GM12878 (cell line): ENCODE measurements around the gene TMPRSS15. TPM values are rescaled to one million over a fixed set of nuclear protein-coding genes. Genes with fewer than 3 reads are reported as not detected.

Source experiments
- ATAC-seq: fragments of 200-7000 bp; cut with Tn5 transposase; 3 replicates; pipeline ENCODE4 v1.9.1; 2020; ENCODE audit warnings: mild to moderate bottlenecking, moderate library complexity
- BruUV-seq: library from RNA; stranded (reverse); fragments of 400-500 nt; replicated peaks from 2 replicates; lab custom pipeline; 2021; lab: Mats Ljungman, UMichigan
- CTCF ChIA-PET: fragments of 300-600 bp; sonication (Branson Sonifier 250); formaldehyde crosslinking; extraction: SDS; loops from one replicate; lab custom pipeline; 2021; ENCODE audit warnings: inconsistent platforms; lab: Yijun Ruan, JAX
- POLR2A ChIA-PET: fragments of 350-600 bp; formaldehyde crosslinking; extraction: SDS; loops from one replicate; lab custom pipeline; 2021; ENCODE audit warnings: inconsistent platforms; lab: Charles Lee
- RAD21 ChIA-PET: fragments of 300-600 bp; sonication (Branson Sonifier 250); formaldehyde crosslinking; loops from one replicate; lab custom pipeline; 2023; ENCODE audit warnings: antibody characterized with exemption; ENCODE audit not compliant: unreplicated experiment; lab: Charles Lee
- SMC1A ChIA-PET: fragments of 300-600 bp; sonication (Branson Sonifier 250); formaldehyde crosslinking; loops from one replicate; lab custom pipeline; 2023; ENCODE audit not compliant: unreplicated experiment, uncharacterized antibody; lab: Charles Lee
- DNase-seq: peaks from one replicate; pipeline ENCODE4 v3.0.0-alpha.2; 2011; ENCODE audit warnings: low read depth, low spot score
- FAIRE-seq: peaks from 3 replicates; lab custom pipeline; 2011; peaks lifted over from hg19 to GRCh38; lab: Jason Lieb, UNC
- H2AFZ ChIP-seq: 2 replicates; pipeline ENCODE4 v1.6.0; 2011; ENCODE audit warnings: low read depth, low read length, control low read depth; ENCODE audit not compliant: control insufficient read depth
- H3K27ac ChIP-seq: 2 replicates; pipeline ENCODE4 v1.5.1; 2011; ENCODE audit warnings: control low read depth; ENCODE audit not compliant: control insufficient read depth, insufficient read depth
- H3K27me3 ChIP-seq, 2 experiments: replicated peaks in 1 of 2; 2 replicates each; pipeline versions ENCODE4 v1.6.0 to v1.6.1; 2011; ENCODE audit warnings: low read length in 1 of 2; ENCODE audit not compliant: control insufficient read depth in 2 of 2, insufficient read depth in 2 of 2
- H3K36me3 ChIP-seq, 2 experiments: 2 replicates each; pipeline ENCODE4 v1.5.1; 2011; ENCODE audit warnings: low read length in 1 of 2; ENCODE audit not compliant: control insufficient read depth in 2 of 2, insufficient read depth in 2 of 2
- H3K4me1 ChIP-seq: 2 replicates; pipeline ENCODE4 v1.6.1; 2011; ENCODE audit warnings: mild to moderate bottlenecking, low read length, moderate library complexity, mixed read lengths; ENCODE audit not compliant: control insufficient read depth, insufficient read depth
- H3K4me2 ChIP-seq: 2 replicates; pipeline ENCODE4 v1.6.0; 2011; ENCODE audit warnings: control low read depth; ENCODE audit not compliant: control insufficient read depth, insufficient read depth
- H3K4me3 ChIP-seq: fragments of 200-600 bp; sonication (generic); 2 replicates; pipeline ENCODE4 v1.5.1; 2016
- H3K79me2 ChIP-seq: 2 replicates; pipeline ENCODE4 v1.6.0; 2011; ENCODE audit warnings: low read length; ENCODE audit not compliant: control insufficient read depth, insufficient read depth
- H3K9ac ChIP-seq: 2 replicates; pipeline ENCODE4 v1.8.0; 2011; ENCODE audit warnings: low read length, control low read depth, mixed read lengths; ENCODE audit not compliant: control insufficient read depth, insufficient read depth
- H3K9me3 ChIP-seq: replicated peaks from 3 replicates; pipeline ENCODE4 v1.5.1; 2011; ENCODE audit warnings: mild to moderate bottlenecking, low read length; ENCODE audit not compliant: control insufficient read depth, insufficient read depth
- H4K20me1 ChIP-seq: 2 replicates; pipeline ENCODE4 v1.6.0; 2011; ENCODE audit not compliant: control insufficient read depth, insufficient read depth
- ASH2L ChIP-seq: fragments of 300-600, 200-600 bp; sonication (generic); IDR thresholded peaks from 2 replicates; pipeline ENCODE4 v1.6.1; 2017; ENCODE audit warnings: low read depth, mild to moderate bottlenecking, borderline replicate concordance
- BRCA1 ChIP-seq: IDR thresholded peaks from 2 replicates; pipeline ENCODE4 v1.6.1; 2011; ENCODE audit warnings: low read depth, low read length, improper control_type of control experiment
- EZH2 ChIP-seq: IDR thresholded peaks from 2 replicates; pipeline ENCODE4 v1.6.1; 2012; ENCODE audit warnings: low read depth, mild to moderate bottlenecking, control low read depth, inconsistent platforms, low read length, borderline replicate concordance; ENCODE audit not compliant: control insufficient read depth
- GABPA ChIP-seq: IDR thresholded peaks from 2 replicates; pipeline ENCODE4 v1.6.1; 2014; ENCODE audit warnings: antibody characterized with exemption, low read depth, mild to moderate bottlenecking, inconsistent platforms
- MTA3 ChIP-seq: IDR thresholded peaks from 2 replicates; pipeline ENCODE4 v1.6.1; 2012; ENCODE audit warnings: low read length, inconsistent platforms, borderline replicate concordance
- RFX5 ChIP-seq: IDR thresholded peaks from 2 replicates; pipeline ENCODE4 v1.6.1; 2011; ENCODE audit warnings: low read depth, low read length, improper control_type of control experiment
- RUNX3 ChIP-seq: IDR thresholded peaks from 2 replicates; pipeline ENCODE4 v1.6.1; 2012; ENCODE audit warnings: low read length, inconsistent platforms
- SUPT20H ChIP-seq: IDR thresholded peaks from 2 replicates; pipeline ENCODE4 v1.6.1; 2011; ENCODE audit warnings: low read depth, mild to moderate bottlenecking, low read length, moderate library complexity, borderline replicate concordance; ENCODE audit not compliant: control insufficient read depth
- YBX1 ChIP-seq: fragments of 450-650 bp; IDR thresholded peaks from 2 replicates; pipeline ENCODE4 v1.6.1; 2016; ENCODE audit warnings: antibody characterized with exemption
- ZBTB11 ChIP-seq: fragments of 450-650 bp; formaldehyde crosslinking; IDR thresholded peaks from 2 replicates; pipeline ENCODE4 v1.5.0; 2022; ENCODE audit warnings: mild to moderate bottlenecking, missing genetic modification characterization
- ZBTB4 ChIP-seq: fragments of 450-650 bp; formaldehyde crosslinking; IDR thresholded peaks from 2 replicates; pipeline ENCODE4 v1.4.0; 2022; ENCODE audit warnings: mild to moderate bottlenecking, moderate library complexity
- ZNF274 ChIP-seq: IDR thresholded peaks from one replicate; pipeline ENCODE4 v1.8.0; 2011; ENCODE audit not compliant: insufficient read length, insufficient read depth
- WGBS: methylation state at CpG from one replicate; pipeline ENCODE4 v1.1.6; 2016; ENCODE audit warnings: low lambda C conversion rate; ENCODE audit not compliant: insufficient replicate concordance, insufficient coverage; ENCODE audit errors: missing lambda C conversion rate; 5-methylcytosine and 5-hydroxymethylcytosine counted together
- in situ Hi-C: fragments of 300-500 bp; cut with MboI; formaldehyde crosslinking; loops from 9 replicates; pipeline ENCODE4 v1.14.3; 2018; ENCODE audit warnings: mixed read lengths
- intact Hi-C: fragments of 100-400 bp; cut with micrococcal nuclease; formaldehyde crosslinking; loops from one replicate; pipeline ENCODE4 v1.14.2; 2022; ENCODE audit not compliant: unreplicated experiment
- polyA plus RNA-seq, 11 experiments: library from polyadenylated mRNA; depleted of rRNA in 4 of 11; unstranded in 6 of 11; stranded (reverse) in 5 of 11; fragments of >200 nt; fragmentation: Nextera tagmentation in 4 of 11; fragmentation: Illumina TruSeq in 1 of 11; extraction: Ambion mirVana in 4 of 11; extraction: Trizol in 1 of 11; gene quantifications; 1 replicate in 1 of 11; 2 replicates in 10 of 11; pipeline versions ENCODE4 v1.2.1 to v1.2.3, GENCODE V29; 2011 to 2016; ENCODE audit warnings: inconsistent platforms in 2 of 11, missing spikeins in 2 of 11, low read depth in 1 of 11
- total RNA-seq, 4 experiments: library from RNA; depleted of rRNA in 3 of 4; stranded (reverse); fragments of >200 nt in 3 of 4; fragmentation: Illumina TruSeq in 1 of 4; extraction: Trizol in 1 of 4; gene quantifications; 2 replicates each; pipeline versions ENCODE4 v1.2.1 to v1.2.3, GENCODE V29; 2013 to 2021

Gene TMPRSS15
- total and polyA plus RNA-seq, 10 of the 15 experiments (the other 5 are each of a cell fraction or from before 2014, with no cell fraction given), result 0.02 to 0.11 TPM; not detected in 8

GRCh38 chr21:18249672-18250071, 153.9 kb downstream of the TMPRSS15 start:
- ChIA-PET POLR2A (no interaction called here), SMC1A (no interaction called here), RAD21 (no interaction called here), CTCF (interaction anchor here (0.6 to 1.0 kb wide), 2 partner anchors 11 to 117 kb away, joined by 3 read pairs; no protein-coding TSS in a partner anchor)
- H3K9me3 ChIP-seq, result no peaks in the 10 kb centered on the region
- no TSS peak for BruUV-seq
- FAIRE-seq (no peak), ATAC-seq (no peak), DNase-seq (no peak)
- 3% methylated on average over 2 of the region's 2 CpGs for WGBS
- no peak overlapping the region for H3K9ac ChIP-seq
- no peaks in the 10 kb centered on the region for H4K20me1 ChIP-seq
- H3K4me2 ChIP-seq, result no peak overlapping the region
- no peak overlapping the region for H3K4me3 ChIP-seq
- no peak for TF ChIP-seq BRCA1
- no peak for TF ChIP-seq RUNX3
- no peaks in the 10 kb centered on the region for H3K4me1 ChIP-seq
- in situ Hi-C loops, result no loop called here
- intact Hi-C loops, result no loop called here
- H3K27ac ChIP-seq, result no peak overlapping the region
- H3K27me3 ChIP-seq, result no peaks in the 10 kb centered on the region
- H3K36me3 ChIP-seq, result no peaks in the 10 kb centered on the region
- no peak overlapping the region for H2AFZ ChIP-seq
- H3K79me2 ChIP-seq, result no peaks in the 10 kb centered on the region

- BruUV-seq, result no TSS peak
- Histone ChIP-seq H3K4me2 (no peak overlapping the region), H3K4me1 (no peaks in the 10 kb centered on the region), H3K9me3 (no peaks in the 10 kb centered on the region), H2AFZ (no peak overlapping the region), H3K4me3 (no peak overlapping the region), H3K79me2 (no peaks in the 10 kb centered on the region), H4K20me1 (no peaks in the 10 kb centered on the region), H3K9ac (no peak overlapping the region), H3K27ac (no peak overlapping the region), H3K27me3 (no peaks in the 10 kb centered on the region), H3K36me3 (no peaks in the 10 kb centered on the region)
- ChIA-PET POLR2A (no interaction called here), CTCF (no interaction called here), RAD21 (no interaction called here), SMC1A (no interaction called here)
- FAIRE-seq (no peak), ATAC-seq (no peak), DNase-seq (no peak)
- WGBS, result 0% methylated on average over 1 of the region's 1 CpG
- intact Hi-C loops (no loop called here), in situ Hi-C loops (no loop called here)
- TF ChIP-seq MTA3 (no peak), RFX5 (no peak), ZBTB4 (no peak), ZBTB11 (CRISPR knock-in tag) (no peak), SUPT20H (no peak), EZH2 (no peak), ZNF274 (no peak), YBX1 (no peak), ASH2L (no peak), GABPA (no peak)
These were observed 155.4 kb downstream of the TMPRSS15 start for GRCh38 chr21:18248171-18248570.
